GM12891 (cell line): ENCODE data around the gene DGCR2.

ENCODE experiments used
- PAX5 ChIP-seq: IDR thresholded peaks from 2 replicates; pipeline ENCODE4 v1.6.1; 2011; ENCODE audit warnings: low read length, moderate library complexity, mild to moderate bottlenecking; ENCODE audit not compliant: insufficient read depth, severe bottlenecking
- POLR2A ChIP-seq: IDR thresholded peaks from 2 replicates; pipeline ENCODE4 v1.6.1; 2011; ENCODE audit warnings: low read depth, low read length, control low read depth
- POLR2AphosphoS5 ChIP-seq: IDR thresholded peaks from 2 replicates; pipeline ENCODE4 v1.6.1; 2011; ENCODE audit warnings: low read depth, low read length, control low read depth
- POU2F2 ChIP-seq: IDR thresholded peaks from 2 replicates; pipeline ENCODE4 v1.6.1; 2011; ENCODE audit warnings: low read depth, mild to moderate bottlenecking, control low read depth, low read length, moderate library complexity
- SPI1 ChIP-seq: IDR thresholded peaks from 2 replicates; pipeline ENCODE4 v1.6.1; 2011; ENCODE audit warnings: low read depth, low read length, control low read depth
- TAF1 ChIP-seq: IDR thresholded peaks from 2 replicates; pipeline ENCODE4 v1.6.1; 2011; ENCODE audit warnings: low read depth, low read length, control low read depth

DNA sequence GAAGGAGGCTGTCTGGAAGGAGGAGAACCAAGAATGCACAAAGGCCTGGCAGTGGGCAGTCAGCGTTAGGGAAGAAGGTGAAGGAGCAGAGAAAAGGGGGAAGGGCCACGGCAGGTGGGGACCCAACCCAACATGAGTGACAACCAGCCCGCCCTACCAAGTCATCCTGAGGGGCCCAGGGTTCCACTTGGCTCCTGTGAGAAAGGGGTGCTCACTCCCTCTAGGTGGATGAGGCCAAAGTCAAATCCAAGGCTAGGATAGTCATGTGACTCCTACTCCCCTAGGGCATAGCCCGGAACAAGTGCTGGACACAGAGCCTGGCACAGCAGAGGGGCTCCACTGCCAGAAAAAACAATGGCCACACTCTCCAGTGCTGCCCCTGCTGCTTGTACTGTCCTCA lies 2.2 kb upstream of the DGCR2 start:
- TF ChIP-seq POLR2A (no peak), TAF1 (no peak), SPI1 (no peak), POLR2AphosphoS5 (no peak), POU2F2 (no peak), PAX5 (no peak)
